ENCODE data around the gene ENPP6.

GRCh38 chr4:184177271-184177670 lies 40.4 kb downstream of the ENPP6 start:
- TF ChIP-seq POLR2A (IDR thresholded peaks at IDR 0.05) (no peak), CTCF (IDR thresholded peaks at IDR 0.05) (no peak)

Data from upper lobe of left lung (tissue), 4 donors.